Fibroblast of skin of abdomen (primary cell): ENCODE measurements around the gene EYS.
A peak's percentile ranks its signal among the peaks of the same experiment; 100 is the strongest.

ENCODE experiments used
- DNase-seq: peaks from one replicate; pipeline ENCODE4 v3.0.0-alpha.2; 2013

EYS gene

GRCh38 chr6:63705707-63706106 is 2001.3 kb downstream of the EYS start:
- DNase-seq, result no peak

GRCh38 chr6:63690221-63690620 is 2016.8 kb downstream of the EYS start:
- no peak for DNase-seq

DNA sequence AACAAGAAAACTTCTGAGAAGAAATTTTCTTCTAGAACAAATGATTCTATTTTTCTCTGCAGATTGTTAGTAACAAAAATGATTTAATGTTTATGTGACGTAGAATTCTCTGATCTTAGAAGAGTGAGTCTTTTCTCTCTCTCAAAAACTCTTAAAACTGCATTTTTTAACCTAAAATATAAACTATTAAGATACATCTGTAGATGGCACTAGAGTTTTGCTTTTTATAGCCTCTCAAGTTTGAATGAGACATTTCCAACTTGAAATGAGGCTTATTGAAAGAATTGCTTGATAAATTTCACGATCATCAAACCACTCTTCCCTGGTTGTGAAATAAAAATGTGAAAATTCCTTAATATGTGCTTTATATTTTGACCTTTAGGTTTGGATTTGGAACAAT is 2017.6 kb downstream of the EYS start:
- DNase-seq, result no peak

GRCh38 chr6:63685446-63686379 is 2021.3 kb downstream of the EYS start:
- no peak for DNase-seq

DNA sequence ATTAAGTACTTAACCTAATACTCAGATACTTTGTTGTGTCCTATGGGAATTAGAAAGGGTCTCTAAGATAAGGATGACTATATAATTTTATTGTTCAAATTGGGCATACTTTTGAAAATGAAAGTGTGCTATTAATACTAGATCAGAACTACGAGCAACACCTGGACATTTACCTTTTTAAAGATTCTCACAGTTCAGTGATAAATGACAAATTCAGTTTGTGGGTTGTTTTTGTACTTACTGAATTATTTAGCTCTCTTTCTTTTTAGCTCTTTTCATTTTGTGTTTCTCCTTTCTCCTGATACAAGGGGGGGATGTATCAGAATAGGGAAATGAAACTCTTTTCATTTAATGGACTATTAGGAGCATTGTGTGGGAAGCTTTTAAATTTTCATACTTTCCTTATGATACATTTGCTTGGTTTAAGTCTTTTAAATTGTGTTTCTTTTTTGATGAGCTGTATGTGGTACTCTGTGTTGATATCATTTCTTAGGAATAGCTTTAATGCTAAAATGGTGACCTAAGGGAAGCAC is 2023.9 kb downstream of the EYS start:
- no peak for DNase-seq

GRCh38 chr6:63677282-63677681 is 2029.7 kb downstream of the EYS start:
- peak; percentile 32 for DNase-seq

GRCh38 chr6:63676412-63677114 is 2030.5 kb downstream of the EYS start:
- peak; percentile 3 for DNase-seq

- no peak for DNase-seq
Observed at GRCh38 chr6:63675138-63675537, 2031.9 kb downstream of the EYS start.

GRCh38 chr6:63674635-63675034 is 2032.4 kb downstream of the EYS start:
- no peak for DNase-seq

DNA sequence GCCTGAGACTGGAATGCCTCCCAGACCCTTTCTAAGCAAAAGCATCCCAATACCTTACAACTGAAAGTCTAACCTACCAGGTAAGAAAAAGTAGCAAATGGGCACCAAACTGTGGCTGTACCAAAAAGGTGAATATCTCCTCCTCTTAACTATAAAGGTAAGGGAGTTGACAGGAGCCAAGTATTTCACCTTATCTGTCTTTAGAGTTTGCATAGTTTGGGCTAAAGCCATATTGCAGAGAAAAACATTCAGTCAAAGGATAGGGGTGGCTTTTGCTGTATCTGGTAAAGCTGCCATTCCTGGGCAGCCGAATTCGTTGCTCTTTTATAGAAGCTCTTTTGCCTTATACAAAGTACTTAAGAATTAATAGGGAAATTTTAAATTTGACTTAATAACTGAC is 2033.3 kb downstream of the EYS start:
- no peak for DNase-seq

DNA sequence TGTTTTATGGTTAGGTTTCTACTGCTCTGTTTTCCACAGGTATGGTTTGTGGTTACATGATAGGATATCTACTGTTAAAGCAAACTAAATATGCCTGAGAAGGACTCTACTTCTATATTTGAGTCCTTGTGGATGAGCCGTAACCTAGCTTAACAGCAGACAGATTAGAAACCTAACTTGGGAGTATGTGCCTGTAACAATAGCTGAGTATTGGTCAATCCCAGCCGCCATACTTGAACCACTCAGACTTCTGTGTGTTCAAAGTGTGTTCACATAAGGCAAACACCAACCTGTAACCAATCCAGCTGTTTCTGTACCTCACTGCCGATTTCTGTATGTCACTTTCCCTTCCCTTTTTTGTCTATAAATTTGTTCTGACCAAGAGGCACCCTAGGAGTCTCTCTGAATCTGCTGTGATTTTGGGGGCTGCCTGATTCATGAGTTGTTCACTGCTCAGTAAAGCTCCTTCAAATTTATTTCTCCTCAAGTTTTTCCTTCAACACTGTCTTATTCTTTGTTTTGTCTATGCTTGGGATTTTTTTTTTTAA is 2034.4 kb downstream of the EYS start:
- no peak for DNase-seq

DNA sequence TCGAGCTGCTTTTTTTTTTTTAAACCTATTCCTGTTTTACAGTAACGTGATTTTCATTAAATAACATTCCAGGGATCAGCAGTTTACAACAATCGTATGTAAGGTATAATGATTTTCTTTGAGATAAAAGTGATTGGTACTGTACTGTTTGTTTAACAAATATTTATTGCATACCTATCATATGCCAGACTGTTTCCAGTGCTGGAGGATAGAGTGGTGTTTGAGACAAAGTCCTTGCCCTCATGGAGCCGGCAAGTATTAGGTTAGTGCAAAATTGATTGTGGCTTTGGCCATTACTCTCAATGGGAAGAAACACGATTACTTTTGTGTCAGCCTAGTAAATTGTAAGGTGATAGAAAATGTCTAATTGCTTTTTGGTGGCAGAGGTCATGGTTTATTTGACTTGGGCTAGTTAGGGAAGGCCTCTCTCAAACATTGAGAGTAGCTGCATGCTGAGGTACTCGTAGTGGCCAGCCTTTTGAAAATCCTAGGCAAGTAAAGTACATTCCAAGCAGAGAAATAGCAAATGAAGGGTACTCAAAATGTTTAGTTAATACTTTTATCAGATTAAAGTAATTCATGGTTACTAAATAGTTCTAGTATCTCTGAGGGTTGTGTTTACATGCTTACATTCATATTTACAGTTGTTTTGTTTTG is 2035.8 kb downstream of the EYS start:
- no peak for DNase-seq
